ENCODE measurements around the gene CPT1A. TPM values are rescaled to one million over a fixed set of nuclear protein-coding genes. Genes with fewer than 3 reads are reported as not detected.

The CPT1A gene
- total RNA-seq, 2 experiments from 2014 or later, result 11.3 to 13.2 TPM

GRCh38 chr11:68826726-68827125 lies 15.0 kb downstream of the CPT1A start:
- peaks cover 35% of the 10 kb centered on the region for H3K4me1 ChIP-seq (ENCODE audit: insufficient read depth, low read length)
- intact Hi-C loops (cut with DNase I, micrococcal nuclease), result no loop called here
- CTCF ChIA-PET, result interaction anchor here (3.5 kb wide), 1 partner anchor 17 kb away, joined by 42 read pairs; the partner anchor contains the start of gene CPT1A
- TF ChIP-seq CTCF (IDR thresholded peaks at IDR 0.05), result no peak
- no peaks in the 10 kb centered on the region for H3K27me3 ChIP-seq (ENCODE audit: control insufficient read depth in 1 of 2, insufficient read depth in 2 of 2, low read length in 2 of 2)
- Mint-ChIP-seq H3K4me1 (ENCODE audit: low read depth) (peaks cover 31% of the 10 kb centered on the region), H3K36me3 (ENCODE audit: low read depth) (peaks cover 8% of the 10 kb centered on the region), H3K9me3 (no peaks in the 10 kb centered on the region), H3K27me3 (no peaks in the 10 kb centered on the region), H3K4me3 (no peak overlapping the region), H3K27ac (no peak overlapping the region)
- H3K27ac ChIP-seq (ENCODE audit: low read depth in 1 of 2, low read length in 2 of 2), result no peak overlapping the region
- DNase-seq (no peak), ATAC-seq (ENCODE audit: poor library complexity) (no peak)
- H3K4me3 ChIP-seq (ENCODE audit: low read length), result no peak overlapping the region
- H3K36me3 ChIP-seq (ENCODE audit: insufficient read depth, low read length), result peaks cover 4% of the 10 kb centered on the region
- H3K9me3 ChIP-seq (ENCODE audit: control insufficient read depth in 1 of 2, insufficient read depth in 1 of 2, low read length in 2 of 2), result no peaks in the 10 kb centered on the region
- POLR2A ChIA-PET, result no interaction called here

- H3K36me3 ChIP-seq (ENCODE audit: insufficient read depth, low read length), result peaks cover 4% of the 10 kb centered on the region
- POLR2A ChIA-PET, result interaction anchor here (0.6 kb wide), 1 partner anchor 18 kb away, joined by 4 read pairs; no protein-coding TSS in a partner anchor
- H3K4me1 Mint-ChIP-seq (ENCODE audit: low read depth), result peaks cover 31% of the 10 kb centered on the region
- H3K4me3 Mint-ChIP-seq, result no peak overlapping the region
- H3K4me3 ChIP-seq (ENCODE audit: low read length), result no peak overlapping the region
- H3K9me3 Mint-ChIP-seq, result no peaks in the 10 kb centered on the region
- H3K27ac ChIP-seq (ENCODE audit: low read depth in 1 of 2, low read length in 2 of 2), result no peak overlapping the region
- intact Hi-C loops (cut with DNase I, micrococcal nuclease), result loop anchor here (1.0 kb wide), 2 partner anchors 18 to 19 kb away; no protein-coding TSS in a partner anchor
- peaks cover 2% of the 10 kb centered on the region for H3K36me3 Mint-ChIP-seq (ENCODE audit: low read depth)
- CTCF ChIA-PET, result interaction anchor here (0.6 to 3.5 kb wide), 5 partner anchors 11 to 30 kb away, joined by 3 to 42 read pairs (median 6); partner anchors contain the start of gene CPT1A
- no peaks in the 10 kb centered on the region for H3K27me3 ChIP-seq (ENCODE audit: control insufficient read depth in 1 of 2, insufficient read depth in 2 of 2, low read length in 2 of 2)
- peak; percentile 74 for ATAC-seq (ENCODE audit: poor library complexity)
- no peaks in the 10 kb centered on the region for H3K9me3 ChIP-seq (ENCODE audit: control insufficient read depth in 1 of 2, insufficient read depth in 1 of 2, low read length in 2 of 2)
- peak in 13 of 14 experiments; percentile 24 to 77 (median 48) for DNase-seq
- H3K27ac Mint-ChIP-seq, result no peak overlapping the region
- H3K27me3 Mint-ChIP-seq, result no peaks in the 10 kb centered on the region
- TF ChIP-seq CTCF (IDR thresholded peaks at IDR 0.05), result peak; percentile 20
- H3K4me1 ChIP-seq (ENCODE audit: insufficient read depth, low read length), result peaks cover 35% of the 10 kb centered on the region
These were observed 16.1 kb downstream of the CPT1A start for GRCh38 chr11:68825571-68825970.

GRCh38 chr11:68822546-68822945 lies 19.2 kb downstream of the CPT1A start:
- no peak overlapping the region for H3K27ac Mint-ChIP-seq
- no peak for TF ChIP-seq CTCF (IDR thresholded peaks at IDR 0.05)
- DNase-seq (no peak), ATAC-seq (ENCODE audit: poor library complexity) (no peak)
- no peaks in the 10 kb centered on the region for H3K36me3 ChIP-seq (ENCODE audit: insufficient read depth, low read length)
- H3K36me3 Mint-ChIP-seq (ENCODE audit: low read depth), result no peaks in the 10 kb centered on the region
- H3K4me3 ChIP-seq (ENCODE audit: low read length), result no peak overlapping the region
- no peaks in the 10 kb centered on the region for H3K9me3 ChIP-seq (ENCODE audit: control insufficient read depth in 1 of 2, insufficient read depth in 1 of 2, low read length in 2 of 2)
- no peak overlapping the region for H3K4me3 Mint-ChIP-seq
- intact Hi-C loops (cut with DNase I, micrococcal nuclease), result no loop called here
- no peaks in the 10 kb centered on the region for H3K27me3 ChIP-seq (ENCODE audit: control insufficient read depth in 1 of 2, insufficient read depth in 2 of 2, low read length in 2 of 2)
- H3K9me3 Mint-ChIP-seq, result no peaks in the 10 kb centered on the region
- no peak overlapping the region for H3K27ac ChIP-seq (ENCODE audit: low read depth in 1 of 2, low read length in 2 of 2)
- no peaks in the 10 kb centered on the region for H3K27me3 Mint-ChIP-seq
- CTCF ChIA-PET, result interaction anchor here (1.0 kb wide), 1 partner anchor 21 kb away, joined by 3 read pairs; no protein-coding TSS in a partner anchor
- peaks cover 29% of the 10 kb centered on the region for H3K4me1 Mint-ChIP-seq (ENCODE audit: low read depth)
- H3K4me1 ChIP-seq (ENCODE audit: insufficient read depth, low read length), result peaks cover 20% of the 10 kb centered on the region
- POLR2A ChIA-PET, result no interaction called here
